SK-N-MC (cell line): ENCODE data around the gene HOXA6.
A peak's percentile ranks its signal among the peaks of the same experiment; 100 is the strongest.

Experiments
- DNase-seq: peaks from one replicate; pipeline ENCODE4 v3.0.0-alpha.2; 2011; ENCODE audit warnings: low read depth, low spot score
- H3K27ac ChIP-seq: fragments of 200-600 bp; sonication (generic); 2 replicates; pipeline ENCODE4 v1.5.1; 2016; ENCODE audit warnings: mixed run types
- H3K36me3 ChIP-seq: fragments of 200-600 bp; sonication (generic); 2 replicates; pipeline ENCODE4 v1.6.1; 2017; ENCODE audit warnings: antibody characterized with exemption, low read length, mixed read lengths; ENCODE audit not compliant: insufficient read depth
- H3K4me3 ChIP-seq: fragments of 200-600 bp; sonication (generic); 2 replicates; pipeline ENCODE4 v1.5.1; 2016
- H3K9ac ChIP-seq: fragments of 200-600 bp; sonication (generic); 2 replicates; pipeline ENCODE4 v1.8.0; 2017; ENCODE audit warnings: mixed run types, mixed read lengths; ENCODE audit not compliant: insufficient read length
- H3K9me3 ChIP-seq: fragments of 200-600 bp; sonication (generic); 2 replicates; pipeline ENCODE4 v1.6.1; 2017; ENCODE audit warnings: low read depth, mild to moderate bottlenecking, antibody characterized with exemption, low read length, moderate library complexity, mixed read lengths
- EZH2 ChIP-seq: fragments of 200-600 bp; sonication (generic); IDR thresholded peaks from one replicate; pipeline ENCODE4 v1.6.1; 2017; ENCODE audit warnings: antibody characterized with exemption
- FOXP2 ChIP-seq: optimal IDR thresholded peaks from 2 replicates; pipeline ENCODE3; 2011; ENCODE audit warnings: mild to moderate bottlenecking, moderate library complexity; ENCODE audit not compliant: insufficient read depth; ENCODE audit errors: extremely low read length, control extremely low read depth
- POLR2AphosphoS5 ChIP-seq: IDR thresholded peaks from 2 replicates; pipeline ENCODE4 v1.6.1; 2012; ENCODE audit warnings: mild to moderate bottlenecking, low read depth, low read length, borderline replicate concordance

Gene HOXA6

DNA sequence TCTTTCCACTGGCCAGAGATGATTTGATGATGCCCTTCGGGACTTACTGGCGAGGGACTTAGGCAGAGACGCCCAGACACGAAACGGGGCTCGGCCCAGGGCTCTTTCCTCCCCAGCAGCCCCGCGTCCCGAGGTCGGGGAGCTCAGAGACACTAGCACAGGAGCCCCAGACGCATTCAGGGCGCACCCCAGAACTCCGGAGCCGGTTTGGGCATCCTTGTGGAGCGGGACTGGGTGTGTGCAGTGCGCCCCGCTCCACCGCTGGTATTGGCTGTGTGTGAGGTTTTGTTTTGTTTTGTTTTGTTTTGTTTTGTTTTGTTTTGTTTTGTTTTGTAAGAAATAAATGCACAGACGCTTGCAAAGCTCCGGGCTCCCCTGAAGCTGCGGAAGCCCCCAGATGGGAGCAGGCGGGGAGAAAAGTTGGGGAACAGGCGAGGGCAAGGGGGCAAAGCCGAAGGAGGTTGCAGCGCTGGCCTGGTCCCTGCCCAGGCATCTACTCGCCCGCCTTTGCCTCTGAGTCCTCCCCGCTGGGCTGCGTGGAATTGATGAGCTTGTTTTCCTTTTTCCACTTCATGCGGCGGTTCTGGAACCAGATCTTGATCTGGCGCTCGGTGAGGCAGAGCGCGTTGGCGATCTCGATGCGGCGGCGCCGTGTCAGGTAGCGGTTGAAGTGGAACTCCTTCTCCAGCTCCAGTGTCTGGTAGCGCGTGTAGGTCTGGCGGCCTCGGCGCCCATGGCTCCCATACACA is 2.2 kb downstream of the HOXA6 start:
- Histone ChIP-seq H3K9me3 (no peaks in the 10 kb centered on the region), H3K27ac (no peak overlapping the region), H3K4me3 (no peak overlapping the region), H3K9ac (no peak overlapping the region), H3K36me3 (no peaks in the 10 kb centered on the region)
- no peak for DNase-seq
- TF ChIP-seq EZH2 (no peak), FOXP2 (no peak), POLR2AphosphoS5 (no peak)

DNA sequence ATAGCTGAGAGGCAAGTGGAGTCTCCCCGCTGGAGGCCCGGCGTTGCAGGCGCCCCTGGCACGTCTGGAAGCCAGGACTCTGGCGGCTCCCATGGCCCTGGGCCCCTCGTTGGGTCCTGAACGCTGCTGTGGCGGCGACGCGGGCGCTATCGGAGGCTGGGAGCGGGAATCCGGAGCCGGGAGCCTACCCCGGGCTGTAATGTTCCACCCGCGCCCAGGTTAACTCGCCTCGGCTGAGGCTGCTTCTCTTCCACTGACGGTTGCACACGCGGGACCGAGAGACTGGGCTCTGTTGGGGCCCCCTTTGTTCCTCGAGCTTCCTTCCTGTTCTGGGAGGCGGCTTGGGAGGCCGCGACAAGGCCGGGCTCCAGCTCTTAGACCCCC is 2.8 kb downstream of the HOXA6 start:
- no peak overlapping the region for H3K27ac ChIP-seq
- TF ChIP-seq EZH2 = no peak
- TF ChIP-seq FOXP2 = no peak
- TF ChIP-seq POLR2AphosphoS5 = no peak
- no peaks in the 10 kb centered on the region for H3K9me3 ChIP-seq
- no peaks in the 10 kb centered on the region for H3K36me3 ChIP-seq
- no peak overlapping the region for H3K4me3 ChIP-seq
- DNase-seq = no peak
- no peak overlapping the region for H3K9ac ChIP-seq

DNA sequence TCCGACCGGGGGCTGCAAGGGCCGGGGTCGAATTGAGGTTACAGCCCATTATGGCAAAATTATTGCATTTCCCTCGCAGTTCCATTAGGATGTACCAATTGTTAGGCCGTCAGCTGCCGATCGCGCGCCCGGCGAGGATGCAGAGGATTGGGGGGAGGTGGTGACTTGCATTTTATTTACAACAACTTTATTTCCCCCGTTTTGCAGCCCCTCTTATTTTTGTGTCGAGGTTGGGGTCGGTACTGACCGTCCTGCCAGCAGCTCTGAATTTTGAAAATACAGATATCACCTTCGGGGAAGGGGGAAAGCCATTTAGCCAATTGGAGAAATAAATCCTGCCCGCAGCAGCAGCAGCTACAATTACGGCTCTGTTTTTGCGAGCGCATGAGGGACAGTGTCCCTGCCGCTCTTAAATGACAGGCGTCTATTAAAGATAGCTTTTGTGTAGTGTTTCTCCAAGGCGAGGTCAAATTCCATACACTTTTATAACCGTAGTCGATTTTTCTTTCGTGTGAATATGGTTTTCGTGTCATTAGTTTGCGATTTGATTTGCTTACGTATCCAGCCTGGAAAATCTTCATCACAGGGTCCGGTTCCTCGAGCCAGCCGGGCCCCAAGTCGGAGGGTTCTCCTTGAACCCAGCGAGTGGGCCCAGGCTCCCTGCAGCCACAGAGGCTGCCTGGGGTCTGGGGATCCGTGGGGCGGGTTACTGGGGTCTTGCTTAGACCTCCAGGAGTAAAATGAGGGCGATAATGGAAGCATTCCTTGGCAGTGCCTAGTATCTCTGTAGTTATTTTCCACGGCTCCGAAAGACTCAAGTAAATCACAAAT is 3.4 kb downstream of the HOXA6 start:
- Histone ChIP-seq H3K36me3 (no peaks in the 10 kb centered on the region), H3K27ac (no peak overlapping the region), H3K9me3 (no peaks in the 10 kb centered on the region), H3K9ac (no peak overlapping the region), H3K4me3 (peak overlapping the region; percentile 76)
- DNase-seq = no peak
- TF ChIP-seq EZH2 (no peak), FOXP2 (no peak), POLR2AphosphoS5 (no peak)

DNA sequence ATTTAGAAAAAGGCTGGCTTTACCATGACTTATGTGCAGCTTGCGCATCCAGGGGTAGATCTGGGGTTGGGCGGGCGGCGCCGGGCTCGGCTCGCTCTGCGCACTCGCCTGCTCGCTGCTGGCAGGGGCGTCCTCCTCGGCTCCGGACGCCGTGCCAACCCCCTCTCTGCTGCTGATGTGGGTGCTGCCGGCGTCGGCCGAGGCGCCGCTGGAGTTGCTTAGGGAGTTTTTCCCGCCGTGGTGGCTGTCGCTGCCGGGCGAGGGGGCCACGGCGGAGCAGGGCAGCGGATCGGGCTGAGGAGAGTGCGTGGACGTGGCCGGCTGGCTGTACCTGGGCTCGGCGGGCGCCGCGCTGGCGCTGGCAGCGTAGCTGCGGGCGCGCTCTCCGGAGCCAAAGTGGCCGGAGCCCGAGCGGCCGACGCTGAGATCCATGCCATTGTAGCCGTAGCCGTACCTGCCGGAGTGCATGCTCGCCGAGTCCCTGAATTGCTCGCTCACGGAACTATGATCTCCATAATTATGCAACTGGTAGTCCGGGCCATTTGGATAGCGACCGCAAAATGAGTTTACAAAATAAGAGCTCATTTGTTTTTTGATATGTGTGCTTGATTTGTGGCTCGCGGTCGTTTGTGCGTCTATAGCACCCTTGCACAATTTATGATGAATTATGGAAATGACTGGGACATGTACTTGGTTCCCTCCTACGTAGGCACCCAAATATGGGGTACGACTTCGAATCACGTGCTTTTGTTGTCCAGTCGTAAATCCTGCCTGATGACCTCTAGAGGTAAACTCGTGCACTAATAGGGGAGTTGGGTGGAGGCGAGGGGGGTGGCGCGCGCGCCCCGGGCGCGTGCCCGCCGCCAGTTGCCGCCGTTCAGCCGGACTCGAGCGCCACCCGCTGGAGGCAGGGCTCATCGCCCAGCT is 4.3 kb downstream of the HOXA6 start, which contains the start of gene HOXA5:
Gene HOXA5 (minus strand): TSS at position 659 of the 927 bp plus-strand sequence. CDS start 74 bp downstream, at position 585.
- TF ChIP-seq POLR2AphosphoS5 (no peak), EZH2 (peak; percentile 86), FOXP2 (no peak)
- Histone ChIP-seq H3K4me3 (peak within 1 kb of the TSS; percentile 76), H3K9ac (no peak within 1 kb of the TSS), H3K27ac (no peak within 1 kb of the TSS), H3K9me3 (no peaks in the 10 kb centered on the region), H3K36me3 (no peaks in the 10 kb centered on the region)
- DNase-seq = no peak

DNA sequence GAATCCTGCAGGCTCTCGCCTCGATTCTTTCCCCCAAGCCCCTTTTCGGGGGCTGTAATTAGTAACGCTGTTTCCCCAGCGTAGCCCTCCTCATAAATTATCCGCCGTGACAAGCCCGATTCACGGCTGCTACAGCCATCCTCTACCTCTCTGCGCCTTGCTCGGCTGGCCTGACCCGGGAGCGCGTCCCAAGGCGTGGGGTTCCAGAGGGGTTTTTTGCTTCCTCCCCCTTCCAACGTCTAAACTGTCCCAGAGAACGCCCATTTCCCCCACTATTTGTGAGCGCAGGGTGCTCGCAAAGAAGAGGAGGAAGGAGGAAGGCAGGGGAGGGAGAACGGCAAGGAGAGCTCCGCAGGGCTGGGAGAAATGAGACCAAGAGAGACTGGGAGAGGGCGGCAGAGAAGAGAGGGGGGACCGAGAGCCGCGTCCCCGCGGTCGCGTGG is 5.0 kb downstream of the HOXA6 start:
- no peak overlapping the region for H3K9ac ChIP-seq
- no peaks in the 10 kb centered on the region for H3K9me3 ChIP-seq
- H3K36me3 ChIP-seq = no peaks in the 10 kb centered on the region
- no peak for DNase-seq
- peak overlapping the region; percentile 76; the same call in 1 of the 2 replicates for H3K4me3 ChIP-seq
- TF ChIP-seq POLR2AphosphoS5 = no peak
- no peak overlapping the region for H3K27ac ChIP-seq

DNA sequence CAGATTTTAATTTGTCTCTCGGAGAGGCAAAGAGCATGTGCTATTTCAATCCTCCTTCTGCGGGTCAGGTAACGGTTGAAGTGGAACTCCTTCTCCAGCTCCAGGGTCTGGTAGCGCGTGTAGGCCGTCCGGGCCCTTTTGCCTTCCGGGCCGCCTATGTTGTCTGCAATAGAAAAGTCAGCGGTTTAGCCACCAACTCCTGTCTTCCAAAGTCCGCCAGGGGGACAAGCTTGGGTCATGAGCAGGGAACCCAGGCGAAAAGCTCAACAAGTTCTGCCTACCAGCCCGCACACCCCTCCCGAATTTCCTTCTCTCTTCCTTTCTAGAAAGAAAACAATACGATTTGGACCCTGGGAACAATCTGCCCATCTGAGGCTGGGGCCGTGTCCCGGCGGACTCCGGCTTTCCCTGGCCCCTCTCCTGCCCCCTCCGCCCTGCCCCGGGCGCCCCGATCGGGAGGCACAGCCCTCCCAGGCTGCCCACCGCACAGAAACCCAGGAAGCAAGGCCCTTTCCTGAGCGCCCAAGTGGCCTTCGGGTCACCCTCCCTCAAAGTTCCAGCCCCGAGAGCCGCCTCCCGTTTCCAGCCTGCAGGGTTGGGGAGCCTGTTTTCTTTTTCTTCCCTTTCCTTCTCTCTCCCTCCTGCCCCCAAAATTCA is 5.5 kb downstream of the HOXA6 start:
- TF ChIP-seq FOXP2 (no peak), EZH2 (no peak), POLR2AphosphoS5 (no peak)
- Histone ChIP-seq H3K9me3 (no peaks in the 10 kb centered on the region), H3K36me3 (no peaks in the 10 kb centered on the region), H3K27ac (no peak overlapping the region), H3K4me3 (no peak overlapping the region), H3K9ac (no peak overlapping the region)
- DNase-seq = no peak

DNA sequence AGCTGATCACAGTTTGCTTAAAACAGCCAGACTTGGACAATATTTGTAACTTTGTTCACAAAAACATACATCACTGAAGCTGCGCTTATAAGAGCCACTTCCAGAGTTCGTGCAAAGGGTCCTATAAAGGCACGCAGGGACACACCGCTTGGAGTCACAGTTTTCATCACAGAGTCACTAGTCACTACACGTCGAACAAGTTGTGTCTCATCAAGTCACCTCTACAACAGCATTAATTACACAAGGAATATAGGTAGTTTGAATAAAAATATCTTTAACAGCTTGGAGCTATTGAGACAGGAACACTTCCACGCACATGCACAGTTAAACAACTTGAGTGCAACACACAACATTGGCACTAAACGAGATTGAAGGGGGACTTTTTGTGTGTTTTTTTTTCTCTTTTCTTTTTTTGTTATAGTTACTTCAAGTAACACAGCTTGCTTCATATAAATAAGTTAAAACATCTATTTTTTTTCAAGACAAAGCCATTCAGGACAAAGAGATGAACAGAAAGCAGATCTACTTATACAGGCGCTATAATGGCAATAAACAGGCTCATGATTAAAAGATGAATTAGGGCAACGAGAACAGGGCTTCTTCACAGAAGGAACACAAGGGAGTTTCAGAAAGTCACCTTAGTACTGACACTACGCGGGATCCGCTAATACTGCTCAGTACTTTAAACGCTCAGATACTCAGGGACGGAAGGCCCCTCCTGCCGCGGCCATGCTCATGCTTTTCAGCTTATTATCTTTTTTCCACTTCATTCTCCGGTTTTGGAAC is 6.2 kb downstream of the HOXA6 start:
- H3K9ac ChIP-seq = no peak overlapping the region
- no peak overlapping the region for H3K4me3 ChIP-seq
- DNase-seq = no peak
- no peak overlapping the region for H3K27ac ChIP-seq
- no peaks in the 10 kb centered on the region for H3K9me3 ChIP-seq
- TF ChIP-seq FOXP2 = no peak
- TF ChIP-seq EZH2 = no peak
- no peak for TF ChIP-seq POLR2AphosphoS5
- no peaks in the 10 kb centered on the region for H3K36me3 ChIP-seq
